Measurements from ENCODE around the gene TRIM72.
"Not testable (repeated sequence)": the region's sequence is repeated elsewhere in the genome, so short reads cannot be mapped to it uniquely, and the experiment has no call there.

TRIM72 gene

DNA sequence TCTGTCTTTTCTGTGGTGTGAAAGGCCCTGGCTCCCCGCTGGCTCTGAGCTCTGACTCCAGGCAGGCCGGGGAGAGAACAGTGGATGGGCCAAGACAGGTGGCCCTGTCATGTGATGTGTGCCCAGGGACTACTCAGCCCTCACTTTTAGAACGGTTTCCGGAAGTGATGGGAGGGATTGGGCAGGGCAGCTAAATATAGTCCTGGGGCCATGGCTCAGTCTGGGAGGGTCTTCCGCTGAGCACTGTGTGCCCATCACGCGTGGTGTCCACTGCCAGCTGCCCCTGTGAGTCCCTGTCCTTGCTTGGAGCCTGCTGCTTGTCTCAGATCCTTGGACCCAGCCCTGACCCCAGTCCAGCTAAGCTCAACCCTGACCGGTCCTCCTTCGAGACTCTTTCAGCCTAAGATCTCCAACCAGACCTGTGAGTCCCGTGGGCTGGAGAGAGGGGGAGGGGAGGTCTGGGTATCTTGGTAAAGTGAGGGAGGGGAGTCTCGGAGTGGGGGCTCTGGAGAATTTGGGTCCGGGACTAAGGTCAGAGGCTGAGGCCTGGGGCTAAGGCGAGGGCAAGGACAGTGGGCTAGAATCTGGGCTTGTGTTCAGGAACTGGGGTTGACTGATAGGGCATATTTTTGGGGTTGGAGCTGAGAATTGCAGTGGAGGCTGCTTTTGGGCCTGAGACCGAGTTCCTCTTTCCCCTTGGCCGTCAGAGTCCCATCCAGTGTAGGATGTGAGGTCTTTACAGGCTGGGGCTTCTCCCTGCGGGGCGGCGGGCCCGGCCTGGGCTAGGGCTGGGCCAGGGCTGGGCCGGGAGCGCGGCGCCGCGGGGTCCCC is at the start of gene TRIM72:
Gene TRIM72, plus strand, starts transcription at position 243 of the 831 bp plus-strand sequence. CDS start 620 bp downstream, outside the sequence.
- DNase-seq (ENCODE audit: low spot score) = no peak

GRCh38 chr16:31167315-31167714 is 46.6 kb upstream of the TRIM72 start:
- DNase-seq (ENCODE audit: low spot score) = no peak

GRCh38 chr16:31168848-31169247 is 45.1 kb upstream of the TRIM72 start:
- DNase-seq (ENCODE audit: low spot score) = no peak

DNA sequence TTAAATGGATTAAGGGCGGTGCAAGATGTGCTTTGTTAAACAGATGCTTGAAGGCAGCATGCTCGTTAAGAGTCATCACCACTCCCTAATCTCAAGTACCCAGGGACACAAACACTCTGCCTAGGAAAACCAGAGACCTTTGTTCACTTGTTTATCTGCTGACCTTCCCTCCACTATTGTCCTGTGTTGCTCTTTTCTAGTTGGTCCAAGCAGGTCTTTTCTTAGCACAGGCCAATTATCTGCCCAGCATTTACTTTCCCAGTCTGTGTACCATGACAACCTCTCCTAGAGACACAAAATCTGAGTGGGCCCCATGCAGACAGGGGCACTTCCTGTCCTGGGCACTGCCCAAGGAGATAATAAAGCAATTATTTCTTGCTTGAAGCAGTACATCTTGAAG is 43.9 kb upstream of the TRIM72 start:
- DNase-seq (ENCODE audit: low spot score) = not testable (repeated sequence)

GRCh38 chr16:31177136-31177535 is 36.8 kb upstream of the TRIM72 start:
- DNase-seq (ENCODE audit: low spot score) = no peak

GRCh38 chr16:31179219-31179746 is 34.6 kb upstream of the TRIM72 start:
- DNase-seq (ENCODE audit: low spot score) = no peak

DNA sequence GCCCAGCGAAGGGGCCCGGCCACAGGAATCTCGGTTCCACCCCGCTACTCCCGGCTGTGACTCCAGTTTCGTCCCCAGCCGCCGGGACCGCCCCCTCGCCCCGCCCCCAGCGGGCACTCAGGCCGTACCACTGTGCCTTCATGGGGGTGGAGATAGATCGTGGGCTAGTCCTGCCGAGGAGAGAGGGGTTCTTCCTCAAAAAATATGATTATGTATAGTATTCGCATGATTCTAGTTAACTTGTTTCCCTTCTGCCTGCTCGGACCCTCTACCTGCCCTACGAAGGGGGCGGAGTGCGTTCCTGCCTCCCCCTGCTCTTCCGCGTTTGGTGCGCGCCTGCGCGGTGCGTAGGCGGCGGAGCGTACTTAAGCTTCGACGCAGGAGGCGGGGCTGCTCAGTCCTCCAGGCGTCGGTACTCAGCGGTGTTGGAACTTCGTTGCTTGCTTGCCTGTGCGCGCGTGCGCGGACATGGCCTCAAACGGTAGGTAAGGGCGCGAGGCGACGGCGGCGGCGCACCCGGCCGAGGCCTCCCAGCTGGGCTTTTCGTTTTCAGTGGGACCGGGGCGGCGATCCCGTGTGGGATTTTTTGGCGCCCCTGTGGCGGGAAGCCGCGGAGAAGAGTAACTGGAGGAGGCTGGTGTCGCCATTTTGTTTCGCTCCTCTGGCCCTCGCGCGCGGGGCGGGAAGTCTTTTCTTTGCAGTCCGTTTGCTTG is 34.0 kb upstream of the TRIM72 start, which contains the start of gene FUS:
Gene FUS, plus strand, starts transcription at position 393 of the 713 bp plus-strand sequence. Its CDS starts 76 bp downstream, at position 469.
- DNase-seq (ENCODE audit: low spot score) = peak; percentile 90

DNA sequence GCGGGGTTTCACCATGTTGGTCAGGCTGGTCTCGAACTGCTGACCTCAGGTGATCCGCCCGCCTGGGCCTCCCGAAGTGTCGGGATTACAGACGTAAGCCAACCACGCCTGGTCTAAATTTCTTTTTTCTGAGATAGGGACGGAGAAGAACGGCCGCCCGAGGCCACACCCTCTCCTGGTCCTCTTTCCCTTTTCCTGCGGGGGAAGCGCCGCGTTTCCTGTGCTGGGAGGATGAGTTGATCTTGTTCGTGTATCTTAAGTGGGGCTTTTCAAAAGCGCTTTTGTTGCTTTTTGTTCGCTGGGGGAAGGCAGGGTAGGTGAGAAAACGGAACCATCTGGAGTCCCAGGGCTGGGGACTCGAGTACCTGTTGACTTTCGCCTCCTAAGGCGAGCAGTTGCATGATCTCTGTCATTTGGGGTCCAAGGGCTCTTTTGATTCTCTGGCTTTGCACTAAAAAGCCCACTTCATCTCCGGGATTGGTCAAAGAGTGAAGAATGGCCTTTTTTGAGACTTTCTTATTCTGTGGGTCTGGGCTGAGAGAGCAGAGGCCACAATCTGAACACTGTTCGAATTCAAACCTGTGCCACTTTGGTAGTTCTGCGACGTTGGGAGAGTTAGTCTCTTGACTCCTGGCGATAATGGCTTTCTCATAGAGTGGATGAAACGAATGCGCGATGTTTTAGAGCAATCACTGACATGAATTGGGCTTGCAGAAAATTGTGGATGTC is 32.7 kb upstream of the TRIM72 start:
- peak; percentile 51 for DNase-seq (ENCODE audit: low spot score)

GRCh38 chr16:31182391-31182790 is 31.5 kb upstream of the TRIM72 start:
- peak; percentile 17 for DNase-seq (ENCODE audit: low spot score)

DNA sequence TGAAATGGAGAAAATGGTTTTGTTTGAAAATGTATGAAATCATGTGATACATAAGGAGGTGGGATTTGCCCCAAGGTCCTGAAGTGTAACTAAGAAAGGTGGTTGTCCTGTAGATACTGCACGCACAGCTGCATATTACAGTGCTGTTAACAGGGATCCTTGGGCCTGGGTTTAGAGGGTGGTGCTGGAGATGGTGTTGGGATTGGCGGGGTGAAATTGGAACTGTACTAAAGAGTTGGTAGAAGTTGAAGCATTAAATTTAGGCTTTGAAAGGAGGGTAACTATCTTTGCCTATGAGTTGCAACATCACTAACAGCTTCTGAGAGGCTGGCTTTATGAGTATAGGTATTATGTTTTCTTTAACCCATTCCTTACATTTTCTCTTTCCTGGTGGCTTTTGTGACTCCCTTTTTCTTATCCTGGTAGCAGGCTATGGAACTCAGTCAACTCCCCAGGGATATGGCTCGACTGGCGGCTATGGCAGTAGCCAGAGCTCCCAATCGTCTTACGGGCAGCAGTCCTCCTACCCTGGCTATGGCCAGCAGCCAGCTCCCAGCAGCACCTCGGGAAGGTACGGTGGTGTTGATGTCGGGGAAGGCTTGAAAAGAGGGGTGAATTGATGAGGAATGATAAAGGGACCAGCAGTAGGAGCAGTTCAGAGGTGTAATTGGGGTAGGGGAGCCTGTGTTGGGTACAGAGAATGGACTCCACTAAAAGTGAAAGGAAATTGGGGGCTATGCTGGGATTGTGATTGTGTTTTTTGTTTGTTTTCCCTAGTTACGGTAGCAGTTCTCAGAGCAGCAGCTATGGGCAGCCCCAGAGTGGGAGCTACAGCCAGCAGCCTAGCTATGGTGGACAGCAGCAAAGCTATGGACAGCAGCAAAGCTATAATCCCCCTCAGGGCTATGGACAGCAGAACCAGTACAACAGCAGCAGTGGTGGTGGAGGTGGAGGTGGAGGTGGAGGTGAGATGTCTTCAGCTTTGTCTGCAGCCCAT is 30.2 kb upstream of the TRIM72 start:
- DNase-seq (ENCODE audit: low spot score) = peak; percentile 24

DNA sequence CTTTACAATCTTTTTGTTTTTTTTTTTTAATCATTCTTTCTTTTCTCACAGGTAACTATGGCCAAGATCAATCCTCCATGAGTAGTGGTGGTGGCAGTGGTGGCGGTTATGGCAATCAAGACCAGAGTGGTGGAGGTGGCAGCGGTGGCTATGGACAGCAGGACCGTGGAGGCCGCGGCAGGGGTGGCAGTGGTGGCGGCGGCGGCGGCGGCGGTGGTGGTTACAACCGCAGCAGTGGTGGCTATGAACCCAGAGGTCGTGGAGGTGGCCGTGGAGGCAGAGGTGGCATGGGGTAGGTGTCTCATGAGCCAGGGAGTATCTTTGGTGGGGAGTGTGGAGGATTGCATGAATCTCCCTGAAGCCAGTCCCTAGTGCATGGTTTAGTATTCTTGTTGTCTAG is 29.0 kb upstream of the TRIM72 start:
- DNase-seq (ENCODE audit: low spot score) = no peak

DNA sequence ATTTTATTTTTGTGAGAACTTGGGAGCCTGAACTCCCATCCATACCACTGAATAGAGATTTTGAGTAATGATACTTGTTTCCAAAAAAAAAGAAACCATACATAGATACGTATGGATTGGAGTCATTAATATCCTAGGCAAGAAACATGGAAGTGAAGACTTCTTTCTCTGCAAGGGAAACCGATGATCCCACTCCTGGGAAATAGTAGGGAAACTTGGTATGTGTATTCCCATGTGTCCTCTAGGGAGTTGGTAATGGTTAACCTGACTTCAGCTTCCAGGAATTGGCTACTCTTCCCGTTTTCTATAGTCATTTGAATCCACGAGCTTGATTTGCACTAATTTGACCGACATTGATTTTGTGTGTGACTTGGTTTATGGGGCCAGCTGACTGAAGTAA is 28.6 kb upstream of the TRIM72 start:
- peak; percentile 16 for DNase-seq (ENCODE audit: low spot score)

DNA sequence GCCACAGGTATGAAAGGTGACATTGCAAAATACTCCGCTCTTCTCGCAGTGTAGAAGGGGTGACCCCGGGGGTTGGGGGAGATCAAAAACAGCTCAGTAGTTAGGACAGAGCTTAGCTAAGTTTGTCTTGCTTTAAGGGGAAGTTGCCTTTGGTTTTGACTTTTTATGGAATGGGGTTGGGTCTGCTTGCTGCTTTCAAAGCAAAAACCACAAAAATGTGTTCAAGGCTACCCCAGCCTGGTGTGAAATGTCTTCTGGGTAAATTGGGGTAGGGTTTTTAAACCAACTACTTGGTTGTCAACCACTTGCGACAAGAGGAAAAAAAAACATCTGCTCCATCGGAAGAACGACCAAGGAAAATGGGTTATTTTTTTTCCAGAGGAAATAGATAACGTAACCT is 27.7 kb upstream of the TRIM72 start:
- no peak for DNase-seq (ENCODE audit: low spot score)

DNA sequence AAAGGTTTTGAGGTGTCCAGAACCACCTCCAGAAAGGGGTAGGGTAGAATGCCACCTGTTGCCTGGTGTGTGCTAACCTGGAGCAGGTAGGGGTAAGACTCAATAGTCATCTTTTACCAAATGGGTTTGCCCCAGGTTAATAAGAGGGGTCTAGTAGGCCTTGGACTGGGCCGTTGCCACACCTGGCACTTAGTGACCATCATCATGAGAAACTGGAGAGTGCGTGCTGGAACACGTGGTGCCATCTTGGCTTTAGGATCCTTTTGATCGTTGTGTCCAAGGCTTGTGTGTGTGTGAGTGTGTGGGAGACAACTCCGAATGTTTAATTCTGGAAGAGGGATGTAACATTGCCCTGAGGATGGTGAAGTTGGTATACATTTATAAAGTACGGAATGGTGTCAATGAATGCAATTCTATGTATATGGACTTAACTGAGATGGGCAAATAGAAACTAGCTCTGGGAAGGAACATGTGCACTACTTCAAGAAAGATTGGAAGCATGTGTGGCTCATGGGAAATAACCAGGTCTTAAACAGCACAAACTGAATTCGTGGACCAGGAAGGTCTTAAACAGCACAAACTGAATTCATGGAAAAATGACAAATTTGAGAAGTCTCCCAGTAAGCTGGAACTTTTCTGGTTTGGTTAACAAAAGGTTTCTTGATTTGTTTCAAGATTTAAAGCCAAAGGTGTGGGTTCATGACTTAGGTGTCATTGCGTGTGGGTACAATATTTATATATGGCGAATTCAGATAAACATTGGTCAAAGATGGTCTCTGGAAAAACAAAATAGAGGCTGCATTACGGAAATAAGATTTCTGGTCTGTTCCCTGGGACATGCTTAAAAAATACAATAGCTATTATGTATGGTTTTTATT is 26.8 kb upstream of the TRIM72 start:
- peak; percentile 39 for DNase-seq (ENCODE audit: low spot score)

GRCh38 chr16:31187808-31188189 is 26.1 kb upstream of the TRIM72 start:
- peak; percentile 50 for DNase-seq (ENCODE audit: low spot score)

GRCh38 chr16:31188450-31189411 is 25.2 kb upstream of the TRIM72 start:
- DNase-seq (ENCODE audit: low spot score) = peak; percentile 51

- no peak for DNase-seq (ENCODE audit: low spot score)
These were observed 24.5 kb upstream of the TRIM72 start for GRCh38 chr16:31189412-31189778.

DNA sequence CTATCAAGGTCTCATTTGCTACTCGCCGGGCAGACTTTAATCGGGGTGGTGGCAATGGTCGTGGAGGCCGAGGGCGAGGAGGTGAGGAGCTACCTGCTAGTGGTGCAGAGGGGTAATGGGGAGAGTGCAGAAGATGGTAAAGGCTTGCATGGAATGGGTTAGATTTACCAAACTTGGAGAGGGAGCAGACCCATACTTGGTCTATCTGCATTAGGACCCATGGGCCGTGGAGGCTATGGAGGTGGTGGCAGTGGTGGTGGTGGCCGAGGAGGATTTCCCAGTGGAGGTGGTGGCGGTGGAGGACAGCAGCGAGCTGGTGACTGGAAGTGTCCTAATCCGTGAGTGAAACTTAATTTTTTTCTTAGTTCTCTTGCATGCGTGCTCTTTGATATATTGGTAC is 23.9 kb upstream of the TRIM72 start:
- no peak for DNase-seq (ENCODE audit: low spot score)

All from NAMALWA (cell line).